Duodenal mucosa (tissue), 2 donors: ENCODE data around the gene NR3C2.

Experiments used
- H3K27ac ChIP-seq: one replicate; pipeline ENCODE4 v1.7.0; 2013; ENCODE audit warnings: low read depth, low read length
- H3K27me3 ChIP-seq, 2 donors: one replicate each; pipeline ENCODE4 v1.7.0; 2013; ENCODE audit warnings: low read length in 2 of 2, control low read depth in 1 of 2; ENCODE audit not compliant: insufficient read depth in 2 of 2, control insufficient read depth in 1 of 2
- H3K36me3 ChIP-seq, 2 donors: one replicate each; pipeline ENCODE4 v1.7.0; 2013; ENCODE audit warnings: low read length in 2 of 2, control low read depth in 1 of 2; ENCODE audit not compliant: insufficient read depth in 2 of 2, control insufficient read depth in 1 of 2
- H3K4me1 ChIP-seq, 2 donors: one replicate each; pipeline ENCODE4 v1.7.0; 2013; ENCODE audit warnings: low read length in 2 of 2, control low read depth in 1 of 2; ENCODE audit not compliant: insufficient read depth in 2 of 2, control insufficient read depth in 1 of 2
- H3K4me3 ChIP-seq, 2 donors: one replicate each; pipeline ENCODE4 v1.7.0; 2013; ENCODE audit warnings: low read length in 2 of 2, low read depth in 1 of 2
- H3K9ac ChIP-seq, 2 donors: one replicate each; pipeline ENCODE4 v1.7.0; 2013; ENCODE audit warnings: low read length in 2 of 2, low read depth in 1 of 2
- H3K9me3 ChIP-seq, 2 donors: one replicate each; pipeline ENCODE4 v1.7.0; 2013; ENCODE audit warnings: low read length in 2 of 2, control low read depth in 1 of 2; ENCODE audit not compliant: control insufficient read depth in 1 of 2

Gene NR3C2

DNA sequence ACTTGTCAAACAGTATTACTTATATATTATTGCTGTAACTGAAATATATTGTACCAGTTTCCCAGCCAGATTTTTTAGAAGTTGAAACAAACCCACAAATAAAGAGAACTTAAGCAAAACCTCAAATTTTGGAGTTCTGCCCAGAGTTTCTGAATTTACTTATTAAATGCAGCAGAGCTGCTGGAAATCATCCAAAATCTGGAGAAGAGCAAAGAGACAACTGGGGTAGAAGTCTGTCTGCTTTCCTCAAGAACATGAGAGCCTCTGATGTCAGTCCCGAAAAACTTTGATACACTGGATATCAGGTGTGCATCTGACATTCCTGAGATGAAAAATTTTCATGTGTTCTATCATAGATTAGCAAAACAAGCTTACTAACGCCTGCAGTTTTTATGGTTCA lies 325.9 kb downstream of the NR3C2 start:
- H3K4me1 ChIP-seq = no peaks in the 10 kb centered on the region
- no peaks in the 10 kb centered on the region for H3K27me3 ChIP-seq
- no peak overlapping the region for H3K27ac ChIP-seq
- H3K9me3 ChIP-seq = no peaks in the 10 kb centered on the region
- H3K36me3 ChIP-seq = peaks cover 18 to 43% of the 10 kb centered on the region in 2 donors
- no peak overlapping the region for H3K9ac ChIP-seq
- H3K4me3 ChIP-seq = no peak overlapping the region

GRCh38 chr4:148114436-148114835 lies 327.8 kb downstream of the NR3C2 start:
- Histone ChIP-seq H3K36me3 (peaks cover 14 to 50% of the 10 kb centered on the region in 2 donors), H3K4me3 (no peak overlapping the region), H3K27me3 (no peaks in the 10 kb centered on the region), H3K4me1 (no peaks in the 10 kb centered on the region), H3K27ac (no peak overlapping the region), H3K9me3 (no peaks in the 10 kb centered on the region), H3K9ac (no peak overlapping the region)

GRCh38 chr4:148112231-148112982 lies 329.8 kb downstream of the NR3C2 start:
- Histone ChIP-seq H3K4me1 (no peaks in the 10 kb centered on the region), H3K9me3 (no peaks in the 10 kb centered on the region), H3K36me3 (peaks cover 15 to 43% of the 10 kb centered on the region in 2 donors), H3K27me3 (no peaks in the 10 kb centered on the region), H3K27ac (no peak overlapping the region), H3K4me3 (no peak overlapping the region), H3K9ac (no peak overlapping the region)

GRCh38 chr4:148110169-148110568 lies 332.0 kb downstream of the NR3C2 start:
- H3K9ac ChIP-seq = no peak overlapping the region

DNA sequence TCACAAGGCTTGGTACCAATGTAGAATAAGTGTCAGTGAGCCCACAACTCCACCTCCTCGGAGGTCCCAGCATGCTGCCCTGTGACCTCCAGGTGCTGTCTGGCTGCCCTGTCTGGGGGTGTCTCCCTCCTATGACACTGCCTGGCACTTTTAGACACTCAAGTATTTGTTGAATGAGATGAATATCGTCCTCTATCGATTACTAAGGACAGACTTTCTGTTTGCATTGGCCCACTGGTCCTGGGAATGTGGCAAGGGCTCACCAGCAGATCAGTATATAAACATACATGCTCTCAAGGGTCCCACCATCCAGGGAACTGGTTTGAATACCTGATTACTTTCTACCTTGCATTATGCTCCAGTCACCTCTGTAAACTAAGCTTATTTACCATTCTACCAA lies 333.0 kb downstream of the NR3C2 start:
- no peak overlapping the region for H3K9ac ChIP-seq
- peaks cover 0 to 3% of the 10 kb centered on the region in 2 donors for H3K9me3 ChIP-seq
- H3K4me3 ChIP-seq = no peak overlapping the region
- no peak overlapping the region for H3K27ac ChIP-seq
- H3K4me1 ChIP-seq = no peaks in the 10 kb centered on the region
- H3K36me3 ChIP-seq = peaks cover 15 to 49% of the 10 kb centered on the region in 2 donors
- H3K27me3 ChIP-seq = no peaks in the 10 kb centered on the region

More at GRCh38 chr4:148110169-148110568, 332.0 kb downstream of the NR3C2 start:
- Histone ChIP-seq H3K9me3 (peaks cover 0 to 3% of the 10 kb centered on the region in 2 donors), H3K27me3 (no peaks in the 10 kb centered on the region), H3K4me3 (no peak overlapping the region), H3K4me1 (no peaks in the 10 kb centered on the region), H3K27ac (no peak overlapping the region), H3K36me3 (peaks cover 15 to 41% of the 10 kb centered on the region in 2 donors)

DNA sequence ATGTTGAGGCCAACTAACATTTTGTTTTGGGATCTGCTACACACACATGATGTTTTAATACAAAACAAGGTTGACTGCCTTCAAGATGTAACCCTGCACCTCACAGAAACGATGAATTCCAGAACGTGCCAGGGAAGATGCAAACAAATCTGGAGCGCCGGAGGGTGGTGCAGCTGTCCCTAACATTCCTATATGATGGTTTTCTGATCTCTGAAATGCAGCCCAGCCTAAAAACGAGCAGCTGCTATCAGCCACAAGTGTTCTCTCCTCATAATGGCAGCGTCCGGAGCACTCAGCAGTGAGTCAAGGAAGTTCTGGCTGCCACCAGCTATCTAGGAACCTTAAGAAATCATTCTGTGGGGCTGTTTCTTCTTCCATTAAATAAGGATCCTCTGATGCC lies 333.4 kb downstream of the NR3C2 start:
- Histone ChIP-seq H3K27me3 (no peaks in the 10 kb centered on the region), H3K36me3 (peaks cover 13 to 45% of the 10 kb centered on the region in 2 donors), H3K4me1 (no peaks in the 10 kb centered on the region), H3K27ac (no peak overlapping the region), H3K4me3 (no peak overlapping the region), H3K9me3 (peaks cover 0 to 3% of the 10 kb centered on the region in 2 donors), H3K9ac (no peak overlapping the region)

GRCh38 chr4:148103597-148104355 lies 338.4 kb downstream of the NR3C2 start:
- Histone ChIP-seq H3K4me1 (no peaks in the 10 kb centered on the region), H3K9me3 (peaks cover 0 to 3% of the 10 kb centered on the region in 2 donors), H3K27ac (no peak overlapping the region), H3K4me3 (no peak overlapping the region), H3K27me3 (no peaks in the 10 kb centered on the region), H3K9ac (no peak overlapping the region), H3K36me3 (peaks cover 5 to 32% of the 10 kb centered on the region in 2 donors)

GRCh38 chr4:148101790-148102189 lies 340.4 kb downstream of the NR3C2 start:
- no peak overlapping the region for H3K27ac ChIP-seq

DNA sequence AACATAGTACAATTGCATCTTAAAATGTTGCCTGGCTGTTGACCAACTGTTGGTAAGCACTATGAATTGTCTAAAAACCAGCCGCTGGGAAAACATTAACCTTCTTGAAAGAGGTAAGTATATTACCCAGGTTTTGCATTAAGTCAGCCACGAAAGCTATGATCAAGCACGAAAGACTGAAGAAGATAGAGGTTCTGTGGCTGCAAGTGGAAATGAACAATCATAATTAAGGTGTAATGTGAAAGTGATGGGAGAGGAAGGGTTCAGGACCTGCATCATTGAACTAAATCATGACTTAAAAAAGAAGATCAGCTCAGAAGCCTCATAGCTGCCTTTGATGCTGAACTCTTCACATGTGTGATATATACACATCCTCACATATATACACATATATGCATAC lies 341.0 kb downstream of the NR3C2 start:
- no peak overlapping the region for H3K27ac ChIP-seq
- no peaks in the 10 kb centered on the region for H3K9me3 ChIP-seq
- peaks cover 5 to 26% of the 10 kb centered on the region in 2 donors for H3K36me3 ChIP-seq
- no peaks in the 10 kb centered on the region for H3K27me3 ChIP-seq
- H3K4me1 ChIP-seq = no peaks in the 10 kb centered on the region
- H3K9ac ChIP-seq = no peak overlapping the region
- H3K4me3 ChIP-seq = no peak overlapping the region

More at GRCh38 chr4:148101790-148102189, 340.4 kb downstream of the NR3C2 start:
- Histone ChIP-seq H3K9ac (no peak overlapping the region), H3K4me3 (no peak overlapping the region), H3K9me3 (peaks cover 0 to 3% of the 10 kb centered on the region in 2 donors), H3K36me3 (peaks cover 5 to 26% of the 10 kb centered on the region in 2 donors), H3K27me3 (no peaks in the 10 kb centered on the region), H3K4me1 (no peaks in the 10 kb centered on the region)

DNA sequence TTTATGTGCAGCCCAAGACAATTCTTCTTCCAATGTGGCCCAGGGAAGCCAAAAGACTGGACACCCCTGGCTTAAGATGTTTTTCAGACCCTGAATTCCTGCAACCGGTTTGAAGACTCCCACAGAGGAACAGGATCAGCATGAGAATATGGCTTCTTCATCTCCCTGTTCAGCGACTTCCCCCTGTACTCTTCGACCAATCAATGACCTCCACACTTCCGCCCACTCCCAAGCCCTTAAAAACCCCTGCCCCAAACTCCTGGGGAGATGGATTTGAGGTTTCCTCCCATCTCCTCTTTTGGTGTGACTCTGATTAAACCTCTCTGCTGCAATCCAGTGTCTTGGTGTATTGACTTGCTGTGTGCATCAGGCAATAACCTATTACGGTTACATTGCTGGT lies 344.4 kb downstream of the NR3C2 start:
- no peaks in the 10 kb centered on the region for H3K9me3 ChIP-seq
- H3K36me3 ChIP-seq = peaks cover 5 to 13% of the 10 kb centered on the region in 2 donors
- H3K27ac ChIP-seq = no peak overlapping the region
- H3K4me3 ChIP-seq = no peak overlapping the region
- no peaks in the 10 kb centered on the region for H3K4me1 ChIP-seq
- H3K9ac ChIP-seq = no peak overlapping the region
- no peaks in the 10 kb centered on the region for H3K27me3 ChIP-seq
